ENCODE measurements around the gene DMBX1.

DNA sequence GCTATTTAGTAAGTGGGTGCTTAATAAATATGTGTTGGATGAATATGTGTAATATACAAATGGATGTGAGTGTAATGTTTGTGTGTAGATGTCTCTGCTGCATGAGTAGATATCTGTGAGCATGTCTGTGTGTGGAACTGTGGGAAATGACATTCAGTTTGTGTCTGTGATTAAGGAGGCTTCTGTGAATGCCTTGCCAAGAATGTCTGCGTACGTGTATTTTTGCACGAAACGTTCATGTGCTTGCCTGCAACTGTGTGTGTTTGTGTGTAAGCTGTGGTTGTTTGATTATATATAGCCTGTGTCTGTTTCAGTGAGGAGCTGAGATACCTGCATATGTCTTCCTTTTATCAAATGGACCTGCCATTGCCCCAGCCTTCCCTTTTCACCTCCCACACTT is 13.8 kb downstream of the DMBX1 start:
- TF ChIP-seq, protein P1, sequence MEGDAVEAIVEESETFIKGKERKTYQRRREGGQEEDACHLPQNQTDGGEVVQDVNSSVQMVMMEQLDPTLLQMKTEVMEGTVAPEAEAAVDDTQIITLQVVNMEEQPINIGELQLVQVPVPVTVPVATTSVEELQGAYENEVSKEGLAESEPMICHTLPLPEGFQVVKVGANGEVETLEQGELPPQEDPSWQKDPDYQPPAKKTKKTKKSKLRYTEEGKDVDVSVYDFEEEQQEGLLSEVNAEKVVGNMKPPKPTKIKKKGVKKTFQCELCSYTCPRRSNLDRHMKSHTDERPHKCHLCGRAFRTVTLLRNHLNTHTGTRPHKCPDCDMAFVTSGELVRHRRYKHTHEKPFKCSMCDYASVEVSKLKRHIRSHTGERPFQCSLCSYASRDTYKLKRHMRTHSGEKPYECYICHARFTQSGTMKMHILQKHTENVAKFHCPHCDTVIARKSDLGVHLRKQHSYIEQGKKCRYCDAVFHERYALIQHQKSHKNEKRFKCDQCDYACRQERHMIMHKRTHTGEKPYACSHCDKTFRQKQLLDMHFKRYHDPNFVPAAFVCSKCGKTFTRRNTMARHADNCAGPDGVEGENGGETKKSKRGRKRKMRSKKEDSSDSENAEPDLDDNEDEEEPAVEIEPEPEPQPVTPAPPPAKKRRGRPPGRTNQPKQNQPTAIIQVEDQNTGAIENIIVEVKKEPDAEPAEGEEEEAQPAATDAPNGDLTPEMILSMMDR (IDR thresholded peaks at IDR 0.05; ENCODE audit: low read length): no peak
- TF ChIP-seq EZH2 (IDR thresholded peaks at IDR 0.05; ENCODE audit: borderline replicate concordance, low read length): no peak
